ENCODE results near the gene TRAIP.

TRAIP gene

DNA sequence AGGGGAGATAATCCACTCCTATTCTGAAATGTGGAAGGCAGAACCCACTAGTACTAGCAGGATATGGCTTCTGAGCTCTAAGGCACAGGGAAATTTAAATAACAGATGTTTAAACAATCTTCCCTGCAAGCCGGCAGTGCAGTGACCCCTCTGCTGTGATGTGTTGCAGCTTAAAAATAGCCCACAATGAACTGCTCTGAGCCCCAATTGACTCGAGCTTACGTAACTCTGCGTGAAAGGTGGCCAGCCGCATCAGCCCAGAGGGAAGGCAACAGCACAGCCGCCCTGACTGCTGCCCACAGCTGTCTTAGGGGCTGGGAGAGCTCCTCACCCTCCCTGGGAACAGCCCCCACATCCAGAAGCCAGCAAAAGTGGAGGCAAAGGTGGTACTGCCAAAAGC is 25.8 kb upstream of the TRAIP start:
- Mint-ChIP-seq H3K27ac (no peak overlapping the region), H3K36me3 (ENCODE audit: low read depth) (no peaks in the 10 kb centered on the region), H3K9me3 (no peaks in the 10 kb centered on the region), H3K4me1 (ENCODE audit: low read depth) (no peaks in the 10 kb centered on the region), H3K4me3 (no peak overlapping the region), H3K27me3 (ENCODE audit: low read depth) (no peaks in the 10 kb centered on the region)

DNA sequence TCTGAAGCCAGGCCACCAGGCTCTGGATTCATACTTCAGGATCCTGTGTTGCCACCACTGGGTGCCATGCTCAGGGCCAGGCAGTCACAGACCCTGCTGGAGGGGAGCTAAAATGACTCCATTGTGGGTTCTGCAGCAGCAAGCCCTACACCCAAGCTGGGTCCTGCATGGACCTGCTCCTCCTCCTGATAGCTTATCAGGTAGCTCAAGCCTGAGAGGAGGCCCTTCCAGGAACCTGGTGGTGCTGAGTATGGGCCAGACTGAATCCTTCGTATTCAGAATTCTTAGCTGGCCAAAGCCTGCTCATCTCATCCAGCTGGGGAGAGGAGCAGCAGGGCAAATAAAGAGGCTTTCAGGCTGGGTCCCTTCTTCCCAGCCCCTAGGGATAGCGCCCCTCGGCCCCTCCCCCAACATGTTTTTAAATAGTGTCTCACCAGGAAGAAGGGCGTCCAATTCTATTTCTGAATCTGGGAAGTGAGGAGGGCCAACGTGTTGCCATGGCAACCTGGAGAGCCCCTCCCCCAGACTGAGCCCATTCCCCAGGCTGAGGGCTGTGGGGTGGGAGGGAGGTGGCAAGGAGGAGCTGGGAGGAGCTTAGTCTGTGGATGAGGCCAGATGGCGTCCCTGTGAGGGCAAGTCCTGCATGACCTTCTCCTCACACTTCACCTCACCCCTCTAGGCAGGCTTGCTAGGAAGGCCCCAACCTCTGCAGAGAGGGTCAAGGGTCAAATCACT is 24.4 kb upstream of the TRAIP start:
- H3K27ac Mint-ChIP-seq: no peak overlapping the region
- no peaks in the 10 kb centered on the region for H3K27me3 Mint-ChIP-seq (ENCODE audit: low read depth)
- no peaks in the 10 kb centered on the region for H3K4me1 Mint-ChIP-seq (ENCODE audit: low read depth)
- H3K4me3 Mint-ChIP-seq: no peak overlapping the region
- no peaks in the 10 kb centered on the region for H3K9me3 Mint-ChIP-seq
- H3K36me3 Mint-ChIP-seq (ENCODE audit: low read depth): no peaks in the 10 kb centered on the region

DNA sequence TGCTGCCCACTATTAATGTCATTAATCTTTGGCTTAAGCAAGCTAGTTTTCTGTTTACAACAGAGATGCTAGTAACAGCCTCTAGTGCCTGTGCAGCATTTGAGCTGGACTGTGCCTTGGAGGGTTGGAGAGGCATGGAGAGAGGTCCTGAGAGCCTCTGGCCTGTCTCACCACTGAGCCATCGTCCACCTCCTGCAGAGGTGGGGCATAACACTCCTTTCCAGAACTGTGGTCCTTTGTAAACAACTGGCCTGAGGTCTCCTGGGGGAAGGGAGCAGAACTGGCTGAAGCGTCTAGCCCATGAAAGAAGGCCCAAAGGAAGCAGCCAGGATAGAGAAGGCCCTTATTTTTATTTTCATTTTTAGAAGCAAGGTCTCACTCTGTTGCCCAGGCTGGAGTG is 23.4 kb upstream of the TRAIP start:
- Mint-ChIP-seq H3K36me3 (ENCODE audit: low read depth) (no peaks in the 10 kb centered on the region), H3K27me3 (ENCODE audit: low read depth) (no peaks in the 10 kb centered on the region), H3K27ac (no peak overlapping the region), H3K9me3 (no peaks in the 10 kb centered on the region), H3K4me3 (no peak overlapping the region), H3K4me1 (ENCODE audit: low read depth) (no peaks in the 10 kb centered on the region)

DNA sequence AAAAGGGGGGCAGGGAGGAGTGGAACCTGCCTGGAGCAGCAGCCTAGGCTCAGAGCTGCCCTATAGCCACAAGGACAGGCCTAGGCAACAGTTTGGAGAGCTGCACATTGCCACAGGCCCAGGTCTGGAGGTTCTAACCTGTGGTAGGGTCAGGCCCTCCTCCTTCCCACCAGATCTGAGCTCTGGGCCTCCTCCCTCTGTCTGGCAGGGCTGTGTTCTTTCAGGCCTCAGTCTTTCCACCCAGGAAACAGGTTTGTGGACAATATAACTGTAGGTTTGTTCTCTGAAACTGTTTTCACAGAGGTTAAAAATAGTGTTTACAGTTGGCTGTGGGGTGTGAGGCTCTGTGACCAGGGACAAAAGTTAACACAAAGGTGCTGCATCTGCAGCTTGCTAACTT is 22.3 kb upstream of the TRAIP start:
- H3K27ac Mint-ChIP-seq: no peak overlapping the region
- H3K9me3 Mint-ChIP-seq: no peaks in the 10 kb centered on the region
- no peaks in the 10 kb centered on the region for H3K4me1 Mint-ChIP-seq (ENCODE audit: low read depth)
- no peak overlapping the region for H3K4me3 Mint-ChIP-seq
- no peaks in the 10 kb centered on the region for H3K27me3 Mint-ChIP-seq (ENCODE audit: low read depth)
- no peaks in the 10 kb centered on the region for H3K36me3 Mint-ChIP-seq (ENCODE audit: low read depth)

DNA sequence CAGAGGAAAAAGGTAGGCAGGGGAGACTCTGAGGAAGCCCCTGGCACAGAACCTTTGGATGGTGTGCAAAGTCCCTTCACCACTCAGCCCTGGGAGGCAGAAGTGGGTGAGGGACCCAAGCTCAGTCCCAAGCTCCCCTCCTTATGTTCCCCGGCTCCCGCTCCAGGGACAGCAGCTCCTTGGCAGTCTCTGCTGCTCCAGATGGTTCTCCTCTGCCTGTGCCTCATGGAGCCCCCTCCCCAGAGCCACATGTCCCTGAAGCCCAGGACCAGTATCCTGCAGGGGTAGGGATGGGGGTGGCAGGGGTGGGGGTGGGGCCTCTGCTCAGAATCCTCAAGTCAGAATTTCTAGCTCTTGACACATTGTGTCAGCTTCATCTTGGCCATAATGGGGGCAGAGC is 21.4 kb upstream of the TRAIP start:
- Mint-ChIP-seq H3K9me3 (no peaks in the 10 kb centered on the region), H3K4me3 (no peak overlapping the region), H3K27me3 (ENCODE audit: low read depth) (no peaks in the 10 kb centered on the region), H3K4me1 (ENCODE audit: low read depth) (no peaks in the 10 kb centered on the region), H3K27ac (no peak overlapping the region), H3K36me3 (ENCODE audit: low read depth) (no peaks in the 10 kb centered on the region)

DNA sequence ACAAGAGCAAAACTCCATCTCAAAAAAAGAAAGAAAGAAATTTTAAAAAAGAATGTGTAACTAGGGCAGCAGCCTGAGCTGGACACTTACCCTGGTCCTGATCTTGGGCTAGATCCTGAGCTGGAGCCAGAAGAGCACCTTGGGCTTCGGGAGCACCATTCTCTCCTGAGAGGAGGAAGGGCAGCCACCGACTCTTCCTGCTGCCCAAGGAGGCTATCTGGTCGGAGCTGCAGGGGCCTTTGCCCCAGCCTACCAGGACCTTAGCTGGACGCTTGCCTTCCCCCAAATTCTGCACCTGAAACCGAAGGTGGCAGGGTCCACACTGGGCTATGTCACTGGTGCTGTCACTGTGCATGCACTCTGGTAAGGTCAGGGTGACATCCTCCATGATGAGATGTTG is 20.2 kb upstream of the TRAIP start:
- no peaks in the 10 kb centered on the region for H3K9me3 Mint-ChIP-seq
- no peak overlapping the region for H3K27ac Mint-ChIP-seq
- no peaks in the 10 kb centered on the region for H3K4me1 Mint-ChIP-seq (ENCODE audit: low read depth)
- H3K36me3 Mint-ChIP-seq (ENCODE audit: low read depth): no peaks in the 10 kb centered on the region
- H3K4me3 Mint-ChIP-seq: no peak overlapping the region
- peaks cover 6% of the 10 kb centered on the region for H3K27me3 Mint-ChIP-seq (ENCODE audit: low read depth)

DNA sequence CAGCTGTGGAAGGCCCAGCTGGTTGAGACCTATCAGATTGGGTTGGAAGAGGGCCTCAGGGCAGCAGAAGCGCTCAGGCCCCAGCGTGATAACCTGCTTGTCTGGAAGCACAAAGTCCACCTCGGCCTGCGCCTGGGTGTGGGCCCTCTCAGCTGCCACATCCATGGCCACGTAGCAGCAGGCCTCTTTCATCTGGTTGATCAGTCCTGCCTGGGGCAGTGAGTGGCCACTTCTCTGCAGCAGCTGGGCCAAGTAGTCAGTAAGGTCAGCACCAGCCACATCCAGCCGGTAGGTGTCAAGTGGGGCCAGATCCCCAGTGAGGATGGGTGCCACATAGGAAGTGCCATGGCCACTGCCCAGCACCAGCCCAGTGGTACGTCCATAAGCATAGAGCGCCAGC is 17.3 kb upstream of the TRAIP start:
- H3K27me3 Mint-ChIP-seq (ENCODE audit: low read depth): peaks cover 23% of the 10 kb centered on the region
- H3K4me3 Mint-ChIP-seq: no peak overlapping the region
- H3K36me3 Mint-ChIP-seq (ENCODE audit: low read depth): no peaks in the 10 kb centered on the region
- H3K4me1 Mint-ChIP-seq (ENCODE audit: low read depth): no peaks in the 10 kb centered on the region
- H3K9me3 Mint-ChIP-seq: no peaks in the 10 kb centered on the region
- no peak overlapping the region for H3K27ac Mint-ChIP-seq

DNA sequence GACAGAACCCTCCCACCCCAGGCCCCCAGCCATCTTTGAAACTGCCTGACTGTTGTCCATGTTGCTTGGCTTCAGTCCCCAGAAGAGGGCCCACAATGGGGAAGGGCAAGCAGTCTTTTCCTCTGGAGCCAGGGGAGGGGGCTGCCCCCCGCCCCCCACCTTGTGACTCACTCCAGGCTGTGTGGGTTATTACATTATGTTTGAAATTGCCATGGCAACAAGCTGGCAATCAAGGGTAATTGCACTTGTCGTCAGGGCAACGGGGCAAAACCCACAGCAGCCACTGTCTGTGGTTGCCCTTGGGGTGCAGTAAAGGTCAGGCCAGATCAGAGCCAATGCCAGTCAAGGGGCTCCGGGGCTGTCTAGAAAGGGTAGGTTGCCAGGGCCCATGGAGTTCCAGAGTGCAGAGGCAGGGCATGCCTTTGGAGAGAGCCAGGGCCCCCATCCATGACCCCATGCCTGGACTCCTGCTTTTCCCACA is 16.5 kb upstream of the TRAIP start:
- H3K9me3 Mint-ChIP-seq: no peaks in the 10 kb centered on the region
- no peaks in the 10 kb centered on the region for H3K4me1 Mint-ChIP-seq (ENCODE audit: low read depth)
- H3K36me3 Mint-ChIP-seq (ENCODE audit: low read depth): no peaks in the 10 kb centered on the region
- no peak overlapping the region for H3K27ac Mint-ChIP-seq
- peaks cover 31% of the 10 kb centered on the region for H3K27me3 Mint-ChIP-seq (ENCODE audit: low read depth)
- H3K4me3 Mint-ChIP-seq: no peak overlapping the region

DNA sequence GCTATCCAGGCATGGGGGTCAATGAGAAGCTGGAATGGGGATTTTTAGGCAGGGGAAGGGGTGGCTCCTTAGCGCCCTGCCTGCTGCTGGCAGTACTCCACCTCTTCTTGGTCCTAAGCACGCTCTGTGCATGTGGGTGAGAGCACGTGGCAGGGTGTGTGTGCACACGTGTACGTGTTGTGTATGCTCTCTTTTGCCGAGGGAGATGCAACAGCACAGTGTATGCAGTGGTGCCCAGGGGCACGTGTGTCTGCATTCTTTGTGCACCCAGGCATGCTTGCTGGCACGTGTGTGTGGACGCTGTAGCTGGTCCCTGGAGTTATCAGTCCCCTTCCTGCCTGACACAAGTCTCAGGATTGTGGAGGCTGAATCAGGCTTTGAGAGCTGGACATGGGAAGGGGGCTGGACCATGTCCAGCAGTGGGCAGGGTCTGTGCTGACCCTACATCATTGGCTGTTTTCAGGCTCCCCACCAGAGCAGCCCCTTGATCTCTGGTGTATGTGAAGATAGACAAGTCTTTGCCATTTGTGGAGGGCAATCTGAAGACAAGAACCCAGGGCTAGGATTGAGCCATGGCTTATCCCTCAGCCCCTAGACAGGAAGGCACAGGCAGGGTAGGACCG is 15.3 kb upstream of the TRAIP start:
- Mint-ChIP-seq H3K27me3 (ENCODE audit: low read depth) (peaks cover 42% of the 10 kb centered on the region), H3K4me3 (no peak overlapping the region), H3K4me1 (ENCODE audit: low read depth) (no peaks in the 10 kb centered on the region), H3K36me3 (ENCODE audit: low read depth) (no peaks in the 10 kb centered on the region), H3K27ac (no peak overlapping the region), H3K9me3 (no peaks in the 10 kb centered on the region)

DNA sequence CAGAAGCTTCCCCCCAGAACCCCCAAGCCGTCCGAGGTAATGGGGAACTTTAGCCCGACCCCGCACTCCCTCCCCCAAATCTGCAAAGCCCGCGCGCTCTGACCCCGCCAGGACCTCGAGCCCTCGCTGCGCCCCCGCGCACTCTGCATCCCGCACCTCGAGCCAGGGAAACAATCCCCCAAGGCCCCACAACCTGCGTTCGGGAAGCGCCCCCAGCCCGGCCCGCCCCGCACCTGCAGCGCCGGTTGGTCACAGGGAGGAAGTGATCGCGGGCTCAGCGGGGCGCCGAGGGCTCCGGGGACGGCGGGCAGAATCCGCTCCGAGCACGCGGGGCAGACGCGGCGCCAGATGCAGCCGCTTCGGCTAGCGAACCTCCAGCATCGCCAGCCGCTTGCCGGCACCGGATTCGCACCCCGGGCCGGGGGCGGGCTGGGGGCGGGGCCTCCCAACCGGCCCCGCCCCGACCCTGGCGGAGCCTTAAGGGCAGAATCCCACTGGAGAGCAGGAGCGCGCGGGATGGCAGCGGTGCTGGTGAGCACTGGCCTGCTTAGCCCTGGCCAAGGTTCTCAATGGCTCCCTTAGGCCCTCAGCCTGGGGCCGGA is 13.3 kb upstream of the TRAIP start, which contains the start of gene CAMKV:
TSS of gene CAMKV (minus strand) at position 382 of the 602 bp plus-strand sequence. CDS start 7,518 bp downstream, outside the sequence.
- Mint-ChIP-seq H3K27ac (no peak within 1 kb of the TSS), H3K27me3 (ENCODE audit: low read depth) (peaks cover 55% of the 10 kb centered on the region), H3K4me3 (peak within 1 kb of the TSS; percentile 17)

DNA sequence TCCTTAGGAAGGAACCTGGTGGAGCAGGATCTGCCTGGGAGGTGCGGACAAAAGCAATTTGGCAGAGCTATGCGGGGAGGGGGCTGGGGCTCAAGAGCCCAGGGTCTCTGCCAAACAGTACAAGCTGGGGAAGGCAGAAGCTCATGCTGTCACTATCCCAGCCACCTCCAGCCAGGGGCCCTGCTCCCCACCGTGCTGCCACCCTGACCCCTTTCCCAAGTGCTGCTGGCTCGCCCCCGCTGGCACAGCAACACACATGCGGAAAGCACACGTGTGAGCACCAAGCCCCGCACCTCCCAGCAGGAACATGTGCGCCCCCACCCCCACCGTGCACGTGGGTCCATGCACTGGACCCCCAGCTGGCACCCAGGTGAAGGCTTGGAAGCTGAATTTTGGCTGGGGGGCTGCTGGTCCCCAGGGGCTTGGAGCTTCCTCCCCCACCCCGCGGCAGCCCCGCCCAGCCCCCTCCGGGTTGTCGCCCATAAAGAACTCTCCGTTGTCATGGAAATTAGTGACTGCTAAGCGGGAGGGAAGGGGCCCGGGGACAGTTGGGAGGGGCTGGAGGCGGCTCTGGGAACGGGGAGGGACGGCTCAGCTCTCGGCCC is 12.6 kb upstream of the TRAIP start:
- peaks cover 59% of the 10 kb centered on the region for H3K27me3 Mint-ChIP-seq (ENCODE audit: low read depth)
- H3K36me3 Mint-ChIP-seq (ENCODE audit: low read depth): no peaks in the 10 kb centered on the region
- H3K4me1 Mint-ChIP-seq (ENCODE audit: low read depth): no peaks in the 10 kb centered on the region
- no peak overlapping the region for H3K27ac Mint-ChIP-seq
- H3K4me3 Mint-ChIP-seq: peak overlapping the region; percentile 17
- H3K9me3 Mint-ChIP-seq: no peaks in the 10 kb centered on the region

More for the DNA sequence above, 13.3 kb upstream of the TRAIP start, which contains the start of gene CAMKV:
- no peaks in the 10 kb centered on the region for H3K9me3 Mint-ChIP-seq
- H3K4me1 Mint-ChIP-seq (ENCODE audit: low read depth): no peaks in the 10 kb centered on the region
- no peaks in the 10 kb centered on the region for H3K36me3 Mint-ChIP-seq (ENCODE audit: low read depth)

DNA sequence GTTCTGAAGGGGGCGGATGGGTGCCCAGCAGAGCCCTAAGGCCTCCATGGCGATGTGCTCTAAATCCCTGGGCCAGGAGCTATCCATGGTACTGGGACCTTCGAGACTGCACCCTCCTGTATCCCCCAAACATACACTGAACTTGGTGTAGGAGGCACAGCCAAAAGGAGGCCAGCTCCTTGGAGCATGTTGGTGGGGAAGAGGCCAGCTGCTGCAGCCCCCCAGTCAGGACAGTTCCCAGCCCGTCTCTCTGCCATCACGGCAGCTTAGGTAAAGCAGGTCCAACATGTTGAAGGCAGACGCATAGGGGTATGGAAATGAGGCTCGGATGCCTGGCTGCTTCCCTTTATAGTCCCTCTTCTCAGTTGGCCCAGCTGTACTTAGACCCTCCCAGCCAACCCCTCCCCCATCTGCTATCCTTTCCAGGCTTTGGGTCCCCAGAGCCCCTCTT is 11.5 kb upstream of the TRAIP start:
- Mint-ChIP-seq H3K4me3 (no peak overlapping the region), H3K36me3 (ENCODE audit: low read depth) (no peaks in the 10 kb centered on the region), H3K27me3 (ENCODE audit: low read depth) (peaks cover 62% of the 10 kb centered on the region), H3K27ac (no peak overlapping the region), H3K9me3 (no peaks in the 10 kb centered on the region), H3K4me1 (ENCODE audit: low read depth) (no peaks in the 10 kb centered on the region)

DNA sequence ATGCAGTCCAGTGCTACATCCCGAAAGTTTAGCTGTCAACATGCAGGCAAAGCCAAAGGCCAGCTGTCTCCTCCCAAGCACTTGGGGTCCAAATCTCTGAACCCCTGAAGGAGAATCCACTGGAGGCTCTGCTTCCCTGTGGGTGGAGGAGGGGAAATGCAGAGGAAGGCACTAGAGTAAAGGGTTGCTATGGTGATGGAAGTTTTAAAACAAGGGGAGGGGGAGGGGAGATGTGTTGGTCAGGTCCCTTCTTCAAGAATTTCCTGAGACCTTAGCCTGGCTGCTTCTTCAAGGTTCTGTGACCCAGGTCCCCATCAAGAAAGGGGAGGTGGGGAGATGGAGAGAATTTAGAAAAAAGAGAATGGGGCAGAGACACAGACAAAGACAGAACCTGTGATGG is 11.0 kb upstream of the TRAIP start:
- no peaks in the 10 kb centered on the region for H3K36me3 Mint-ChIP-seq (ENCODE audit: low read depth)
- no peaks in the 10 kb centered on the region for H3K4me1 Mint-ChIP-seq (ENCODE audit: low read depth)
- no peak overlapping the region for H3K4me3 Mint-ChIP-seq
- H3K27ac Mint-ChIP-seq: no peak overlapping the region
- H3K27me3 Mint-ChIP-seq (ENCODE audit: low read depth): peaks cover 62% of the 10 kb centered on the region
- no peaks in the 10 kb centered on the region for H3K9me3 Mint-ChIP-seq

DNA sequence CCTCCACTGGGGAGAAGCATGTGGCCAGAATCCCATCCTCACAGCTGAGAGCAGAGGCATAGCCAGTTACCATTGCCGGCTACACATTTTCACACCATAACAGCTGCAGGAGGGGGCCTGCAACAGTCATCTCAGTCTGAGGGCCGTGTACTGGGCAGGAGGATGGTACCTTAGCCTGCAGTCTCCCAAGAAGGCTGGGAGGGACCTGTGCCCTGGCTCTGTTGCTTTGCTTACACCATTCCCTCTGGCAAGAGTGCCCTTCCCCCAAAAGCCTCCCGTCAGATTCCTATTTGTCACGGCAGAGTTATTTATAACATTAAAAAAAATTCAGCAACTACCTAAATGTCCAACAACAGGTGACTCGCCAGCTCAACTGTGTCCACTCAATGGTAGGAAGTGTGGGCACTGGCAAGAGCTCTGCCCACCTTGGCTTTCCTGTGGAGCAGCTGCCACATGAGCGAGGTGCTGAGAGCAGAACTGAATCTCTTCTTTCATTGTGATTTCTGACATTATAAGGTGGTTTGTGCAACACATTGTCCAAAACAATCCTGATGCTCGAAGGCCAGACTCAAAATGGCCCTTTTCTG is 8.9 kb upstream of the TRAIP start:
- no peaks in the 10 kb centered on the region for H3K4me1 Mint-ChIP-seq (ENCODE audit: low read depth)
- no peak overlapping the region for H3K27ac Mint-ChIP-seq
- H3K36me3 Mint-ChIP-seq (ENCODE audit: low read depth): no peaks in the 10 kb centered on the region
- H3K9me3 Mint-ChIP-seq: no peaks in the 10 kb centered on the region
- H3K4me3 Mint-ChIP-seq: no peak overlapping the region
- H3K27me3 Mint-ChIP-seq (ENCODE audit: low read depth): peaks cover 45% of the 10 kb centered on the region
